Mesothelial cell of epicardium (in vitro differentiated cells): ENCODE results near the gene DISC1. TPM values are rescaled to one million over a fixed set of nuclear protein-coding genes. Genes with fewer than 3 reads are reported as not detected.
"Not testable (repeated sequence)": the region's sequence is repeated elsewhere in the genome, so short reads cannot be mapped to it uniquely, and the experiment has no call there.

Experiments
- DNase-seq, 2 experiments: peaks; one replicate each; pipeline ENCODE4 v3.0.0; 2021; ENCODE audit warnings: low spot score in 2 of 2; ENCODE audit not compliant: unreplicated experiment in 2 of 2
- H3K27ac Mint-ChIP-seq: 2 replicates; pipeline ENCODE4 v1.8.0; 2021; ENCODE audit warnings: mixed read lengths
- H3K27me3 Mint-ChIP-seq: 2 replicates; pipeline ENCODE4 v1.8.0; 2021; ENCODE audit warnings: low read depth, mixed read lengths
- H3K36me3 Mint-ChIP-seq: 2 replicates; pipeline ENCODE4 v1.8.0; 2021; ENCODE audit warnings: mixed read lengths
- H3K4me1 Mint-ChIP-seq: 2 replicates; pipeline ENCODE4 v1.8.0; 2021; ENCODE audit warnings: mixed read lengths
- H3K4me3 Mint-ChIP-seq: 2 replicates; pipeline ENCODE4 v1.8.0; 2021; ENCODE audit warnings: mild to moderate bottlenecking, moderate library complexity, mixed read lengths
- H3K9me3 Mint-ChIP-seq: 2 replicates; pipeline ENCODE4 v1.8.0; 2021; ENCODE audit warnings: mixed read lengths
- total RNA-seq: library from RNA; stranded (reverse); gene quantifications from 3 replicates; pipeline ENCODE4 v1.2.1, GENCODE V29; 2021
- TF ChIP-seq, protein P1 (sequence below): fragments of 200-600 bp; sonication (generic); IDR thresholded peaks from one replicate; pipeline ENCODE4 v1.5.0; 2021; ENCODE audit warnings: antibody characterized with exemption; ENCODE audit not compliant: unreplicated experiment

Gene DISC1
- total RNA-seq, 1 donor from 2014 or later = 9.1 TPM

DNA sequence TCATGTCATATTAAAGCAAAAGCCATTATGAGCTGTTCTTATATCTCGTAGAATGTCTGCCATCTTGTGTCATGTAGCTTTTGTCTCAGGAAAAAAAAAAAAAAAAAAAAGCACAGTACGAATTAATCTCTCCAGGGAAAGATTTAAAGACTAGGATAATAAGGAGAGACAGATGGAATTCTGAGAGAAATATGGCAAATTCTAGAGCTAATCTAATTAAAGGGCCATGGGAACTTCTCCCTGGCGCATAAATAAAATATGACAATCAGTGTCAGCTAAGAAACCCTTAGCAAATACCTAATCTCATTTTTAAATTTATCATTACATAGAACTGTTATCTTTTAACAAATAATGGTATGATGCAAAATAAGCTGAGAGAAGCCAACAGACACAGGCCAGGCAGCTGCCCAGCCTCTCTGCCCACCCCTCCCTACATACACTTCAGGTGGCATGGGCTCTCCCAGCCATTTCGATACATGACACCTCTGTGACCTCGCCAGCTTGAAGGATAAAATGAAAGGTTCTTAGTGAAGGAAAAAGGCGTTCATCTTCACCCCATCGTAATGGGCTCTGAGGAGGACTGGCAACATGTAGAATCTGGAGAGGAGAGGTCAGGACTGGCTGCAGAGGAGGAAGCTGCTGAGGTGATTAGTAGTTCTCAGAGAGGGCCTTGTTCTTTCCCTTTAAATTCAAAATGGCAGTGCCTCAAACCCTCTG, 39.8 kb downstream of the DISC1 start:
- H3K4me1 Mint-ChIP-seq = peaks cover 24% of the 10 kb centered on the region

DNA sequence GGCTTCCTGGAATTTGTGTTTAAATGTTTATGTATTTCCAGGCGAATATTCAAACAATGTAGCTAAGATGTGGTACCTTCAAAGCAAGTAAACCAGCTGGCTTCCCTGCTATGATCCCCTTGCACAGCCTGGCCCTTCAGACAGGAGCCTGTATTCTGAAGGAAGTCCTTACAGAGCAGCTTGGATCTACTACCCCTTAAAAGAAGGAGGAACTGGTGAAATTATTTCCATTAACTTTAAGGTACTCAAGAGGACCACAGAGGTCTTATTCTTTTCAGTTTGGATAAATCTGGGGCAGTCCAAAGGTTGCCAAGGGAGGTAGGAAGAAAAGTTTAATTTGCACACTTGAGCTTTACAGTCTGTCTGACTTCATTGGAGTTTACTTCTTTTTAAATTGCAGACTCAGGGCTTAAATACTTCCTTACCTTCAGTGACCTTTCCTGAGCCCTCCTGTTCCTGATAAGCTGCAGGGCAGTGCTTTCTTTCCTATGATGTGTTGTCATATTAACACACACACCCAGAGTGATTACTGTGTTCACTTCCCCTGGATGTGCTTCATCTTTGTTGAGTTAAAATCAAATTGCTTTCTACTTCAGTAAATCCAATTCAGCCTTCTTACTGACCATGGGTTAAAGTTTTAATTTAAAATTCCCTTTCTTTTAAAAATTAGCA, 40.5 kb downstream of the DISC1 start:
- no peak for DNase-seq
- Mint-ChIP-seq H3K9me3 (peaks cover 41% of the 10 kb centered on the region), H3K36me3 (peaks cover 30% of the 10 kb centered on the region), H3K27ac (peak overlapping the region; percentile 76), H3K4me3 (no peak overlapping the region), H3K27me3 (no peaks in the 10 kb centered on the region), H3K4me1 (peaks cover 24% of the 10 kb centered on the region)
- TF ChIP-seq, protein P1, sequence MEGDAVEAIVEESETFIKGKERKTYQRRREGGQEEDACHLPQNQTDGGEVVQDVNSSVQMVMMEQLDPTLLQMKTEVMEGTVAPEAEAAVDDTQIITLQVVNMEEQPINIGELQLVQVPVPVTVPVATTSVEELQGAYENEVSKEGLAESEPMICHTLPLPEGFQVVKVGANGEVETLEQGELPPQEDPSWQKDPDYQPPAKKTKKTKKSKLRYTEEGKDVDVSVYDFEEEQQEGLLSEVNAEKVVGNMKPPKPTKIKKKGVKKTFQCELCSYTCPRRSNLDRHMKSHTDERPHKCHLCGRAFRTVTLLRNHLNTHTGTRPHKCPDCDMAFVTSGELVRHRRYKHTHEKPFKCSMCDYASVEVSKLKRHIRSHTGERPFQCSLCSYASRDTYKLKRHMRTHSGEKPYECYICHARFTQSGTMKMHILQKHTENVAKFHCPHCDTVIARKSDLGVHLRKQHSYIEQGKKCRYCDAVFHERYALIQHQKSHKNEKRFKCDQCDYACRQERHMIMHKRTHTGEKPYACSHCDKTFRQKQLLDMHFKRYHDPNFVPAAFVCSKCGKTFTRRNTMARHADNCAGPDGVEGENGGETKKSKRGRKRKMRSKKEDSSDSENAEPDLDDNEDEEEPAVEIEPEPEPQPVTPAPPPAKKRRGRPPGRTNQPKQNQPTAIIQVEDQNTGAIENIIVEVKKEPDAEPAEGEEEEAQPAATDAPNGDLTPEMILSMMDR = no peak

More for the DNA sequence above, 39.8 kb downstream of the DISC1 start:
- TF ChIP-seq, protein P1 = no peak
- no peak for DNase-seq
- no peaks in the 10 kb centered on the region for H3K27me3 Mint-ChIP-seq
- H3K27ac Mint-ChIP-seq = peak overlapping the region; percentile 78
- H3K4me3 Mint-ChIP-seq = no peak overlapping the region
- peaks cover 43% of the 10 kb centered on the region for H3K9me3 Mint-ChIP-seq
- H3K36me3 Mint-ChIP-seq = peaks cover 30% of the 10 kb centered on the region

- H3K4me1 Mint-ChIP-seq = peaks cover 24% of the 10 kb centered on the region
- no peaks in the 10 kb centered on the region for H3K27me3 Mint-ChIP-seq
- TF ChIP-seq, protein P1 = no peak
- peak overlapping the region; percentile 51 for H3K27ac Mint-ChIP-seq
- H3K4me3 Mint-ChIP-seq = no peak overlapping the region
- peaks cover 26% of the 10 kb centered on the region for H3K36me3 Mint-ChIP-seq
- H3K9me3 Mint-ChIP-seq = peaks cover 36% of the 10 kb centered on the region
- no peak for DNase-seq
Measured at GRCh38 chr1:231667896-231668506, 41.4 kb downstream of the DISC1 start.

DNA sequence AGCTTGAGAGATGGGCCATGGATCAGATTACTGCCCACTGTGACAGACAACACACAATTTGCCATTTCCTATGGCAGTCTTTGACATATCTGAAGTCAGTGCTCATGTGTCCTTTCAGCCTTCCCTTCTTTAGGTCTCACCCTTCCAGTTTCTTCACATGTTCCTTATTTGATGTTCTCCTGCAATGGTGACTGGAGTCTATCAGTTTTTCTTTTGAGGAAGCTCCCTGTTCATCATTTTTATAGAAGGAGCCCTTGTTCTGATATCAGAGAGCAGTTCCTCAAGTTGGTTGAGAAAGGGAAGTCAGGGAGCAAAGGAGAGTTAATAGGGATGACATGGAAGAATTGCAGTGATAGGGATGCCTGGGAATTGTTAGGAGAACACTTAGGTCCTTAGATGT, 42.2 kb downstream of the DISC1 start:
- peaks cover 24% of the 10 kb centered on the region for H3K4me1 Mint-ChIP-seq
- no peak overlapping the region for H3K27ac Mint-ChIP-seq
- H3K4me3 Mint-ChIP-seq = no peak overlapping the region
- no peaks in the 10 kb centered on the region for H3K27me3 Mint-ChIP-seq
- peaks cover 28% of the 10 kb centered on the region for H3K9me3 Mint-ChIP-seq
- TF ChIP-seq, protein P1 = no peak
- DNase-seq = no peak
- H3K36me3 Mint-ChIP-seq = peaks cover 21% of the 10 kb centered on the region

- not testable (repeated sequence) for H3K27ac Mint-ChIP-seq, DNase-seq, H3K4me3 Mint-ChIP-seq, H3K27me3 Mint-ChIP-seq
- H3K4me1 Mint-ChIP-seq = peaks cover 24% of the 10 kb centered on the region
- peaks cover 19% of the 10 kb centered on the region for H3K36me3 Mint-ChIP-seq
- H3K9me3 Mint-ChIP-seq = peaks cover 23% of the 10 kb centered on the region
Measured at GRCh38 chr1:231669864-231670621, 43.5 kb downstream of the DISC1 start.
